Coronary artery (tissue), 2 donors: ENCODE measurements around the gene VAMP5.
A peak's percentile ranks its signal among the peaks of the same experiment; 100 is the strongest.
"Not testable (repeated sequence)": the region's sequence is repeated elsewhere in the genome, so short reads cannot be mapped to it uniquely, and the experiment has no call there.

Experiments
- DNase-seq: peaks from one replicate; pipeline ENCODE4 v3.0.0-alpha.2; 2017; ENCODE audit warnings: low spot score
- H3K27ac ChIP-seq, 2 donors: fragments of 200-600 bp; sonication (generic); one replicate each; pipeline ENCODE4 v1.5.1; 2016 to 2019
- H3K4me3 ChIP-seq: fragments of 200-600 bp; sonication (generic); 2 replicates; pipeline ENCODE4 v1.5.1; 2016; ENCODE audit warnings: mild to moderate bottlenecking, moderate library complexity
- CTCF ChIP-seq: fragments of 200-600 bp; sonication (generic); IDR thresholded peaks from one replicate; pipeline ENCODE4 v1.5.1; 2019; ENCODE audit warnings: antibody characterized with exemption

VAMP5 gene

DNA sequence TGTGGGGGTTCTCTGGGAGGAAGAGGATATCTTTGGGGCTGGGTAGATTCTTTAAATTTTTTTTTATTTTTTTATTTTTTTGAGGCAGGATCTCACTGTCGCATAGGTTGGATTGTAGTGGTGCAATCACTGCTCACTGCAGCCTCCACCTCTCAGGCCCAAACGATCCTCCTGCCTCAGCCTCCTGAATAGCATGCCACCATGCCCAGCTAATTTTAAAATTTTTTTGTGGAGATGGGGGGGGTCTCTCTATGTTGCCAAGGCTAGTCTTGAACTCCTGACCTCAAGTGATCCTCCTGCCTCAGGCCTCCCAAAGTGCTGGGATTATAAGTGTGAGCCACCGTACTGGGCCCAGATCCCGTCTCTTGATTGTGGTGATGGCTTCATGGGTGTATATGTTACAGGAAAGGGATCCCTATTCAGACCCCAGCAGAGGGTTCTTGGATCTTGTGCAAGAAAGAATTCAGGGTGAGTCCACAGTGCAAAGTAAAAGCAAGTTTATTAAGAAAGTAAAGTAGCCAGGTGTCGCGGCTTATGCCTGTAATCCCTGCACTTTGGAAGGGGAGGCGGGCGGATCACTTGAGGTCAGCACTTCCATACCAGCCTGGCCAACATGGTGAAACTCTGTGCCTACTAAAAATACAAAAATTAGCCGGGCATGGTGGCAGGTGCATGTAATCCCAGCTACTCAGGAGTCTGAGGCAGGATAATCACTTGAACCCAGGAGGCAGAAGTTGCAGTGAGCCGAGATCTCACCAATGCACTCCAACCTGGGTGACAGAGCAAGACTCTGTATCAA is 29.7 kb downstream of the VAMP5 start:
- Histone ChIP-seq H3K27ac (no peak overlapping the region), H3K4me3 (no peak overlapping the region)
- DNase-seq, result no peak
- TF ChIP-seq CTCF, result no peak

DNA sequence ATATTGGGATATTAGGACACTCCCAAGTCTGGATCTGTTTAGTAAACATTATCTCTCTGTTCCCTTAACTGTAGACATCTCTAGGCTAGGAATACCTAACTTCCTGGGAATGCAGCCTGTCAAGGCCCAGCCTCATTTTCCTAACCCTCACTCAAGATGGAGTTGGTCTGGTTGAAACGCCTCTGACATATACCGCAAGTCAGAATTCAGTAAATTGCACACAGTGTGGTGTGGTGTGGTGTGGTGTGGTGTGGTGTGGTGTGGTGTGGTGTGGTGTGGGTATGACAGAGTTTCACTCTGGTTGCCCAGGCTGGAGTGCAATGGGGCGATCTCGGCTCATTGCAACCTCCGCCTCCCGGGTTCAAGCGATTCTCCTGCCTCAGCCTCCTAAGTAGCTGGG is 30.5 kb downstream of the VAMP5 start:
- not testable (repeated sequence) for H3K27ac ChIP-seq, H3K4me3 ChIP-seq, DNase-seq

DNA sequence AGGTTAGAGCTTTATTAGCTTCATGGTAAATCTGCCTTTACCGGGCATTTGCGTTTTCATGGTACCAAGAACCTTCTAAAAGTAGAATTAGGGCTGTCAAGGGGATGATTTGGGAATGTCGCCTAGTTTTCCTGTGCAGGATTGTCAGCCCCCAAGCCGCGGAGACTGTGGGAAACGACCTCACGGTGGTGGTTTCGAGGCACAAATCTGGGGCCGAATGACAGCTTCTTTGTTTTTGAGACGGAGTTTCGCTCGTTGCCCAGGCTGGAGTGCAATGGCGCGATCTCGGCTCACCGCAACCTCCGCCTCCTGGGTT is 31.1 kb downstream of the VAMP5 start:
- peak overlapping the region in 1 of 2 donors; percentile 93 for H3K27ac ChIP-seq
- DNase-seq, result no peak
- H3K4me3 ChIP-seq, result peak overlapping the region; percentile 99
- TF ChIP-seq CTCF, result no peak

- H3K4me3 ChIP-seq, result peak overlapping the region; percentile 99
- H3K27ac ChIP-seq, DNase-seq: not testable (repeated sequence)
These were observed 33.5 kb downstream of the VAMP5 start for GRCh38 chr2:85617723-85618122.

DNA sequence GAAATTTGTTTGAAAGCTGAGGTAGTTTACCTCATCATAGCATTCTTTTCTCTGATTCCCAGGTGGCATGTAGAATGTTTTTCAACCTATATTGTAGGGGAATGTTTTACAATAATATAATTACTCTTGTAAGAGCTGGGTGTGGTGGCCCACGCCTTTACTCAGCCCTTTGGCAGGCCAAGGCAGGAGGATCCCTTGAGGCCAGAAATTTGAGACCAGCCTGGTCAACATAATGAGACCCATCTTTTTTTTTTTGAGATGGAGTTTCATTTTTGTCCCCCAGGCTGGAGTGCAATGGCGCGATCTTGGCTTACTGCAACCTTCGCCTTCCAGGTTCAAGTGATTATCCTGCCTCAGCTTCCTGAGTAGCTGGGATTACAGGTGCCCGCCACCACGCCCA is 35.4 kb downstream of the VAMP5 start:
- H3K4me3 ChIP-seq, result no peak overlapping the region
- H3K27ac ChIP-seq, result no peak overlapping the region
- no peak for DNase-seq
- no peak for TF ChIP-seq CTCF

GRCh38 chr2:85621338-85621737 is 37.1 kb downstream of the VAMP5 start:
- Histone ChIP-seq H3K27ac (no peak overlapping the region), H3K4me3 (no peak overlapping the region)
- TF ChIP-seq CTCF, result no peak
- DNase-seq, result no peak

DNA sequence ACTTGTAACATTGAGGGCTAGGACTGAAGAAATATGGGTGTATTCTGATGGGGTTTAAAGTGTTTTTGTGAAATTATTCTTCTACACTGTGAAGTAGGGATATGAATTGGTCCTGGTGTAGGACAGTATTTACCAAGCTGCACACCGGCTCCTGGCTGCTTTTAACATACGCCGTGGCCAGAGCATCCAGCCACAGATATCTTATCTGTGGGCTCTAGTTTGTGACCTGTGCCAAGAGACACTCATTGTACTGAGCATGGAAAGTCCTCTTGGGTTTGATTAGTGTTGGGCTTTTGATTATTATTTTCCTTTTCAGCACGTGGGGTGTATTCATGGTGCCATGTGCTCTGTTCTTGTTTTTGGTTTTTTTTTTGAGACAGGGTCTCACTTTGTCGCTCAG is 39.8 kb downstream of the VAMP5 start:
- Histone ChIP-seq H3K4me3 (no peak overlapping the region), H3K27ac (no peak overlapping the region)
- DNase-seq, result no peak
- no peak for TF ChIP-seq CTCF

GRCh38 chr2:85628658-85629057 is 44.4 kb downstream of the VAMP5 start:
- Histone ChIP-seq H3K27ac (no peak overlapping the region), H3K4me3 (no peak overlapping the region)
- DNase-seq, result no peak
- no peak for TF ChIP-seq CTCF
